ENCODE results near the gene RPRD1B. TPM values are rescaled to one million over a fixed set of nuclear protein-coding genes. Genes with fewer than 3 reads are reported as not detected.

Gene RPRD1B
- total RNA-seq, 1 donor = 36.3 TPM

DNA sequence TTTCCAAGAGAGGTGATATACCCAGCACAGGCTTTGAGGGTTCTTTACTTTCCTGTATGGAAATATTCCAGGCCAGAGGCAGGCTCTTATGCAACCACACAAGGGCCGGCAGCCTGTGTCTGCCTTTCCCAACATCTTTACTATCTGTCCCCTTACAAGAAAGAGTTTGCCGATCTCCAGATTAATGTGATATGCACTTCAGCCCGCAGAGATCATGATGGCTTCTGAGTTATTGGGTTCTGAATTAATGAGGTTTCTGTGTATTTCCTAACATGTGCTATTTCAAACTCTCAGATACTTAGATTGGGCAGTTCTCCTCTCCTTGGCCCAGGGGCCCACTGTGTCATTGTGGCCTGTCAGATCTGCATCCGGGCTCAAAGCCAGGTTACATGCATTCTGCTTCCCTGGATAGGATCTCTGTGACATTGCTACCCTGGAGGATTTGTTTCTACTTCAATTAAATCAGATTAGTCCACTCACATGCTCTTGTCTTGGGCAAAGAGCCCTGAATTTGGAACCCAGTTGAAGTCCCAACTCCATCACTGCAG lies 75.0 kb downstream of the RPRD1B start:
- TF ChIP-seq CTCF (IDR thresholded peaks at IDR 0.05; ENCODE audit: insufficient read depth, low read depth, low read length) = no peak
- DNase-seq (ENCODE audit: low read depth) = peak; percentile 98
- H3K4me3 ChIP-seq (ENCODE audit: low read depth, low read length) = no peak overlapping the region

GRCh38 chr20:38108986-38109541 lies 75.5 kb downstream of the RPRD1B start:
- TF ChIP-seq CTCF (IDR thresholded peaks at IDR 0.05; ENCODE audit: insufficient read depth, low read depth, low read length) = no peak
- no peak overlapping the region for H3K4me3 ChIP-seq (ENCODE audit: low read depth, low read length)
- peak; percentile 99 for DNase-seq (ENCODE audit: low read depth)

- TF ChIP-seq CTCF (IDR thresholded peaks at IDR 0.05; ENCODE audit: insufficient read depth, low read depth, low read length) = no peak
- peak; percentile 100 for DNase-seq (ENCODE audit: low read depth)
- no peak overlapping the region for H3K4me3 ChIP-seq (ENCODE audit: low read depth, low read length)
Observed at GRCh38 chr20:38109591-38110524, 76.3 kb downstream of the RPRD1B start.

DNA sequence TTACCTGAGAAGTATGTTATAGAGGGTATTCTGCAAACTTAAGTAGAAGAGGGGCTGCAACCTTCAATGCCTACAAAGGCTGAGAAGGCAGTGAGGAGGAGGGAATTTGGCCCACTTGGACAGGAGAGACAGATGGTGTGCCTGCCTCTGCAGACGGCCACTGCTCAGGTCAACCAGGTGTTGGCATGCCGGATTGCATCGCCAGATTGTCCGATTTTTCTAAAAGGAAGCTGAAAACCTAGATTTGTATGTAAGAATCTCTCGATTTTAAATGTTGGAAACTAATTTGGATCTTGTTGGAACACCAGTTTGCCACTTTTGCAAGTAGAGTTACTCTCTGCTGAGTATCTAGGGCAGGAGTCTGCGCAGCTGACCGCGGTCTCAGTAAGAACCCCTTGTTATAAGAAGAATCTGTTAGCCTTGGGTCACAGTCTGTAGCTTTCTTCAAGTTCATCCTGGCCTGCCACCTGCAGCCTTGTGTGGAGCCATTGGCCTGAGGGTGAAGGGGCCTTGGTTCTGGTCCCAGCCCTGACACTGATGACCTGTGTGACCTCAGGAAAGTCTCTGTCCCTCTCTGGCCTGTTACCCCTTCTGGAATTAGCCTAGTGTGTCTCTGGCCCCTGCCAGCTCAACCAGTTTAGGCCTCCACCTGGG lies 77.1 kb downstream of the RPRD1B start:
- H3K4me3 ChIP-seq (ENCODE audit: low read depth, low read length) = no peak overlapping the region
- TF ChIP-seq CTCF (IDR thresholded peaks at IDR 0.05; ENCODE audit: insufficient read depth, low read depth, low read length) = no peak
- no peak for DNase-seq (ENCODE audit: low read depth)

- no peak for DNase-seq (ENCODE audit: low read depth)
- TF ChIP-seq CTCF (IDR thresholded peaks at IDR 0.05; ENCODE audit: insufficient read depth, low read depth, low read length) = no peak
- no peak overlapping the region for H3K4me3 ChIP-seq (ENCODE audit: low read depth, low read length)
Observed at GRCh38 chr20:38111366-38112232, 78.1 kb downstream of the RPRD1B start.
